OCI-M1 (cell line): Measurements from ENCODE around the gene CHST4.
"Not testable (repeated sequence)": the region's sequence is repeated elsewhere in the genome, so short reads cannot be mapped to it uniquely, and the experiment has no call there.

Experiments
- DNase-seq: peaks from one replicate; lab custom pipeline; 2025; lab: John Stamatoyannopoulos, UW

CHST4 gene

DNA sequence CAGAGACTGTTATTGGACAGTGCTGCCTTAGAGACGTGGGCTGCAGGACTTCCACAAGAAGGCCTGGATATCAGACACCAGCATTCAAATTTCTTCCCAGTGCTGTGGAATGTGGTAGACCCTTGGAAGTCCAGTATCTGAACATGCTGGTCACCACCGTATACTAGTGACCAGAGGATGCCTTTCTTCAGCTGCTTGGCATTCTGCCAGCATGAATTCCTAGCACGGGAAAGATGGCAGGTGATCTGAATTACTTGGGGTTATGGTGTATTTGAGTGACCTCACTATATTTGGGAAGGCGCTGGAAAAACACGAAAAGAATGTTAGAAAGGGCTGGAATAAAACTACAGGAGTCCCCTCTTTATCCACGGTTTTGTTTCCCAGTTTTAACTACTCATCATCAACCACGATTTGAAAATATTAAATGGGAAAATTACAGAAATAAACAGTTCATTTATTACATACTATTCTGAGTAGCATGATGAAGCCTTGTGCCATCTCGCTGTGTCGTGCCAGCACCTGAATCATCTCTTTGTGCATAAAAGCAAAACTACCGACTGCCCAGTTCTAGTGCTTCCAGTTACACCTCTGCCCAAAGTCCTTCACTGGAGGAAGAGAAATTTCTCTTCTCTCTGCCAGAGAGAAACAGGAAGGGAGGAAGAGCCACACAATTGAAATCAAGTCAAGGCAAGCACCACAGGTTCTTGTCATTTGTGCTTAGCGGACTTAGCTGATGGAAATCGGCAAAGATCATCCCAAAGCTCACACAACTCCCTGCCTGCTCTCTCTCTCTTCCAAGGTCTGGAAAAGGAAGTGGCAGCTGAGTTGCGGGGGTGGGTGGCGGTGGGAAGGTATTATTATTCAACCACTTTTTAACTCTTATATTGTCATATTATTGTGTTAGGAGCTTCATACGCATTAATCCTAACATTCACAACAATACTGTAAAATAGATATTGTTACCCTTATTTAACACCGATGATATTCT is 1.4 kb upstream of the CHST4 start:
- no peak for DNase-seq

DNA sequence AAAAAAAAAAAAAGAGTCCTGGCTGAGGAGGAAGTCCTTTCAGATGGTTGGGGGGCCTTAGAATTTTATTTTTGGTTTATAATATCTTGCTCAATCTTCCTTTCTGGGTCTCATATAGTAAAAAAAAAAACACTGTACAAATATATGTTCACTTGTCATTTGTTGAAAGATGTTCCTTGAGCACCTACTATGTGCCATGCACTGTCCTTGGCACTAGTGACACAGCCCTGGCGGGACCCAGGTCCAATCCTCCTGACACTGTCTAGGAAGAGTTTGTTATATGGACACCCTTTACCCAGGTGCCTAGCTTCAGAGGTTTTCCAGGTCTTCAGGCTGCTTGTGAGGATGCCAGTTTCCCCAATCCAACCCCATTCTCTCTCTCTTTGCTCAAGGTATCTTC is 2.0 kb downstream of the CHST4 start:
- DNase-seq = no peak

DNA sequence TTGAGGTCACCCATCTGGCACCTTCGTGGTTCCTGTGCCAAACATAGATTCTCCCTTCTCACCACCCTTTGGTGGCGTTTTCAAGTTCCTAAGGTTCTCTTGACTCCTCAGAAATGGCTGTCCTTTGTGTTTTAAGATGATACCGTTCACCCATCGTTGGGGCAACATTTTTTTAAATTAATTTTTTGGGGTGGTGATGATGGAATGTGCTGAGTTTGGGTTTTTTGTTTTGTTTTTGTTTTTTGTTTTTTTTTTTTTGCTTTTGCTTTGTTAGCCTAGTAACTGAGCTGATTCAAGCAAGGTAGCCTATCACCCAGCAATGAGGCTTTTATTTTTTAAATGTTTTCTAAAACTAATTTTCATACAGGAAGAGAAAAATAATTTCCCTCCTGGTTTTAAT is 2.6 kb downstream of the CHST4 start:
- no peak for DNase-seq

DNA sequence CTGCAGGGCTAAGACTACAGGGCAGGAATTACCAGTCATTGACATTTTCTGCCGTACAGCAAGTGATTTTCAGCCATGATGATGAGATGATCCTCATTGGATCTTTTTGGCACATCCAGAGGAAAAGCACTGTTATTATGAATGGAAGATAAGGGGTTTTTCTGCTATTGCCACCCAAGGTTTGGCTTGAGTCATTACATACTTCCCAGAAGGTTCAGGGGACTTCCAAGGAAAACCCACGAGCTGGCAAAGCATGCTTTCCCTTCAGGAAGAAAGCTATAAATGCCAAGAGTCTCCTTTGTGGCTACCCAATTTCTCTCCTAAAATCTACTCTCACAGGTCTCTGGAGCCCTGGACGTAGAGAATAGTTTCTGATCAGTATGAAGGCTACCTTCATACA is 6.1 kb downstream of the CHST4 start:
- no peak for DNase-seq

DNA sequence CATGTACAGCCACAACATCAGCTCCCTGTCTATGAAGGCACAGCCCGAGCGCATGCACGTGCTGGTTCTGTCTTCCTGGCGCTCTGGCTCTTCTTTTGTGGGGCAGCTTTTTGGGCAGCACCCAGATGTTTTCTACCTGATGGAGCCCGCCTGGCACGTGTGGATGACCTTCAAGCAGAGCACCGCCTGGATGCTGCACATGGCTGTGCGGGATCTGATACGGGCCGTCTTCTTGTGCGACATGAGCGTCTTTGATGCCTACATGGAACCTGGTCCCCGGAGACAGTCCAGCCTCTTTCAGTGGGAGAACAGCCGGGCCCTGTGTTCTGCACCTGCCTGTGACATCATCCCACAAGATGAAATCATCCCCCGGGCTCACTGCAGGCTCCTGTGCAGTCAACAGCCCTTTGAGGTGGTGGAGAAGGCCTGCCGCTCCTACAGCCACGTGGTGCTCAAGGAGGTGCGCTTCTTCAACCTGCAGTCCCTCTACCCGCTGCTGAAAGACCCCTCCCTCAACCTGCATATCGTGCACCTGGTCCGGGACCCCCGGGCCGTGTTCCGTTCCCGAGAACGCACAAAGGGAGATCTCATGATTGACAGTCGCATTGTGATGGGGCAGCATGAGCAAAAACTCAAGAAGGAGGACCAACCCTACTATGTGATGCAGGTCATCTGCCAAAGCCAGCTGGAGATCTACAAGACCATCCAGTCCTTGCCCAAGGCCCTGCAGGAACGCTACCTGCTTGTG is 10.7 kb downstream of the CHST4 start:
- DNase-seq = no peak

DNA sequence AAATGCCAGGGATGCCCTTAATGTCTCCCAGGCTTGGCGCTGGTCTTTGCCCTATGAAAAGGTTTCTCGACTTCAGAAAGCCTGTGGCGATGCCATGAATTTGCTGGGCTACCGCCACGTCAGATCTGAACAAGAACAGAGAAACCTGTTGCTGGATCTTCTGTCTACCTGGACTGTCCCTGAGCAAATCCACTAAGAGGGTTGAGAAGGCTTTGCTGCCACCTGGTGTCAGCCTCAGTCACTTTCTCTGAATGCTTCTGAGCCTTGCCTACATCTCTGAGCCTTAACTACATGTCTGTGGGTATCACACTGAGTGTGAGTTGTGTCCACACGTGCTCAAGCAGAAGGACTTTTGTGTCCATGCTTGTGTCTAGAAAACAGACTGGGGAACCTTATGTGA is 11.4 kb downstream of the CHST4 start:
- DNase-seq = peak; percentile 67

DNA sequence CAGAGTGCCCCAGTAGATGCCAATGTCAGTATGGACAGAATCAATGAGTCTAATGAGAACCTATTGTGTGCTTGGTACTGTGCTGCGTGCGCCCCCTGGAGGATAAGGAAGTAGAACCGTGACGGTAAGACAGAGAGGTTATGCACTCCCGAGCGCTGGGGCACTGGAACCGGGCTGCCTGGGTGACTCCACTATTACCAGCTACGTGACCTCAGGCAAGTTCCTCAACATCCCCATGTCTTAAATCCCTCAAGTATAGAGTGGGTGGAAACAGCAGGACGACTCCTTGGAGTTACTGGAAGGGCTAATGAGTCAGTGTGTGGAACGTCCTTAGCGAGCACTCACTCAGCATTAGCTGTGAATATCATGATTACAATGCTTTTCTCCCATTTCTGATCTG is 16.2 kb downstream of the CHST4 start:
- DNase-seq = peak; percentile 61

DNA sequence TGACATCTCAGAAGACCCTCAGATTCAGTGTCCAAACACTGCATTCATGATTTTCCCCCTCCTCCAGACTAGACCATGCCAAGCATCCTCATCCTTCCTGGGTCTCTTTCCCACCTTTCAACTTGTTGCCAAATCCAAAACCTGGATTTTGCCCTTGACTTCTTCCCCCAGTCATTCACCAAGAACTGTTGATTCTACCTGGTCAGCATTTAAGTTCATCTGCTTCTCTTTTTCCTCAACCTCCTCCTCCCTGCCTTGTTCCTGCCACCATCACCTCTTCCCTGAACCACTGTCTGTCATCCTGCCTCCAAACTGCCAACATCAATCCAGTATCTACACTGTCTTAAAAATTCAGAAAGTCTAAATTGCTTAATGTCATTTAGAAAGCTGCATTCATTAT is 20.9 kb downstream of the CHST4 start:
- DNase-seq = no peak

DNA sequence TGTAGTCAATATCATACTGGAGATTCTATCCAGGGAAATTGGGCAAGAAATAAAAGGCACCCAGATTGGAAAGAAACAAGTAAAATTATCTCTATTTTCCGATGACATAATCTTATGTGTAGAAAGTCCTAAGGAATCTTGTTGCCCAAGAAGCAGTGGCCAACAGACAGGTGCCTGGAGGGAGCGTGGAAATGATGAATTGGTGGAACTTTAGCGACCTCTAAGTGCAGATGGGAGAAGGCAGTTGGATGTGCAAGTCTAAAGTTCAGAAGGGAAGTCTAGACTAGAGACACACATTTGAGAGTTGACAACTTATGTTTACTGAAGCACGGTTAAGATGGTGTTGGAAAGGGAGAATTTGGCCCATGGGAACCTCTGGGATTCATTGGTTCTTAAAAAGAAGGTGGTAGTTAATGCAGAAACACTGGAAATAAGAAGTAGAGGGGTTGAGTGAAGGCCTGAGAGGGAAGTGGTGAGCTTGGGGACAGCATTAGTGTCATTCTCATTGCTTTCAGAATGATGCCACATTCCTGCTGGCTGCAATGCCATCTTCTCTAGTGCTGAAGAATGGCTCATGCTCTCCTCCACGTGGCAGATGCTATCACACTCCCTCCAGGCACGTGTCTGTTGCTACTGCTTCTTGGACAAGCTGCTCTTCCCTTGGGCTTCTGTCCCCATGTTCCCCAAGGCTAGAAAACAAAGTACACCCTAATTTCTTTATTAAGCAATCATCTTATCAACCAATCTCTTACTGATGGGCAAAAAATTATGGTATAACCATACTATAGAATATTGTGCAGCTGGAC is 26.7 kb downstream of the CHST4 start:
- peak; percentile 15 for DNase-seq

DNA sequence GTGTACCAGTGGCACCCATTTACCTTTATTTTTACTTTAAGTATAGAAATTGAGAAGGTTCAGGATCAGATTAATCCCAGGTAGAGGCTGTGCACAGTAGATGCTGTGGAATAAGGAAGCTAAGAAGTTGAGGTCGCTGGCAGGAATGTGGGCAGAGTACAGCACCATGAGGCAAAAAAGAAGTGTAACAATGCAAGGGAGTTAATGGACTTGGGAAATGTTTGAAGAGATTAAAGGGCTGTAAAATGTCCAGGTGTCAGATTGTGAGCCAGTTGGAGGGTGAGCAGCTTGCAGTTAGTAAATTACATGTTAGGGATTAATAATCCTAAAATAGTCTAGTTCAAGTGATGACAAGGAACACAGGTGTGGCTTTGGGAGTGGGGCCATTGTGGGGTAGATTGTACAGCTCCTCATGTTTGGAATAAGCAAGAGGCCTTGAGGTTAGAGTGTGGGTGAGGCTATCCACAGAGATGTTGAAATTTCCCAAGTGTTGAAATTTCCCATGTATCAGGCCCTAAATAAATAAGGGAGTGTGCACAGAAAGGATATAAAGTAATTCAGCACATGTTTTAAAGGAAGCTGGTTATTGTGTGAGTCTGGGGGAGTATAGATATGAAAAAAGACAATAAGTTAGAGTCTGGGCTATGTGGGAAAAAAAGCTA is 29.1 kb downstream of the CHST4 start:
- no peak for DNase-seq

DNA sequence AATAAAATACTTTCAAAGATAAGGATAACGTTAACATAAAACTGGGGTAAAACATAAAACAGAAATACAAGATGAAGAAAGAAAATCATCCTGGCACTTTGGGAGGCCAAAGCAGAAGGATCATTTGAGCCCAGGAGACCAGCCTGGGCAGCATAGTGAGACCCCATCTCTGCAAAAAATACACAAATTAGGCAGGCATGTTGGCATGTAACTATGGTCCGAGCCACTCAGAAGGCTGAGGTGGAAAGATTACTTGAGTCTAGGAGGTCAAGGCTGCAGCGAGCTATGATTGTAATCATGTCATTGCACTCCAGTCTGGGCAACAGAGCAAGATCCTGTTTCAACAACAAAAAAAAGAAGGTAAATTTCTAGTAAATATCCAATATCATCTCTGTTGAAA is 31.1 kb downstream of the CHST4 start:
- no peak for DNase-seq

DNA sequence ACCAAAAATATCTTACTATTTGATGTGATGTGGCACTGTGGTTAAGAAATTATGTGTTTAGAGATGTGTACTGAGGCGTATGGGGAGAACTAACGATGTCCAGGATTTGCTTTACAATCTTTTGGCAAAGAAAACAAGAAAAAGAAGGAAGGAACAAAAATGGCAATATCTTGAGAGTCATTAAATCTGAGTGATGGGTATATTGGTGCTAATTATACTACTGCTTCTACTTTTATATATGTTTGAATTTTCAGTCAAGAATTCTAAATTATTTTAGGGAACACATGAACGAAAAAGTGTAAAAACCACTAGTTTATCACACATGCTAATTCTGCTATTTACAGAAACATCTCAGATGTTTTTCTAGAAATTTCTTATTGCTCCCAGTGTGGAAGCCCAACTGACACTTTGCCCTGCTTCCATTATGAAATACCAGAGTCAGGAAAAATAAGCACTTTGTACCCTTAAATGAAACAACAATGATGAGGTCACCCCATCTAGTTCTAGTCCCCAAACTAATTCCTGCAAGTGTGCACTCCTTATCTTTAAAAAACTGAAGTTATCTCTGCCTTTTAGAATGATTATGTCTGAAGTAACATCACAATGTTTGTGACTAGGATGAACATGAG is 31.8 kb downstream of the CHST4 start:
- no peak for DNase-seq

DNA sequence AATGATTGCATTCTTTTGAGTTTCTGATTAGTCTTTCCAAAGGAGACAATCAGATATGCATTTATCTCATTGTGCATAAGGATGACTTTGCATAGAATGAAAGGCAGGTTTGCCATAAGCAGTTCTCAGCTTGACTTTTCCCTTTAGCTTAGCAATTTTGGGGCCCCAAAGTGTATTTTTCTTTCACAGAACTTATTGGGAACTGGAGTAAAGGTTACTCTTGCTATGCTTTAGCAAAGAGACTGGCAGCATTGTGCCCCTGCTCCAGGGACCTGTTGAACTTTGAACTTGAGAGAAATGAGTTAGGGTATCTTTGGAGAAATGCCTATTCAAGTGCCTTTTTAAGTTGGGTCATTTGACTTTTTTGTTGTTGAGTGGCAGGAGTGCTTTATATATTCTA is 33.6 kb downstream of the CHST4 start:
- DNase-seq = no peak

DNA sequence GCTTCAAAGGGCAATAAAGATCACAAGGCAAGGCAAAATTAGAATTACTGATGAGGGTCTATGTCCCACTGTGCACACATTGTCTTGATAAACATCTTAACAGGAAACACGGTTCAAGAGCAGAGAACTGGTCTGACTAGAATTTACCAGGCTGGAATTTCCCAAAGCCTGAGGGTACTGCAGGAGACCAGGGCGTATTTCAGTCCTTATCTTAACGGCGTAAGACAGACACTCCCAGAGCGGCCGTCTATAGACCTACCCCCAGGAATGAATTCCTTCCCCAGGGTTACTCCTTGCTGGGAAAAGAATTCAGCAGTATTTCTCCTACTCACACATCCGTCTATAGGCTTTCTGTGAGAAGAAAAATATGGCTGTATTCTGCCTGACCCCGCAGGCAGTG is 35.7 kb downstream of the CHST4 start:
- DNase-seq = not testable (repeated sequence)

DNA sequence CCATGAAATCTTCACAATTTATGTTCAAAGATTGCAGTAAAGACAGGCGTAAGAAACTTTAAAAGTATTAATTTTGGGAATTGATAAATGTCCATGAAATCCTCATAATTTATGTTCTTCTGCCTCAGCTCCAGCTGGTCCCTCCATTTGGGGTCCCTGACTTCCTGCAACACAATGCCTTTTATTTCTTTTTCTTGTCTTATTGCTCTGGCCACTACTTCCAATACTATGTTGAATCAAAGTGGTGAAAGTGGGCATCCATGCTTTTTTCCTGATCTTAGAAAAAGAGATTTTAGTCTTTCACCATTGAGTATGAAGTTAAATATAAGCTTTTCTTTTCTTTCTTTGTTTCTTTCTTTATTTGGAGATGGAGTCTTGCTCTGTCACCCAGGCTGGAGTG is 36.3 kb downstream of the CHST4 start:
- DNase-seq = no peak

DNA sequence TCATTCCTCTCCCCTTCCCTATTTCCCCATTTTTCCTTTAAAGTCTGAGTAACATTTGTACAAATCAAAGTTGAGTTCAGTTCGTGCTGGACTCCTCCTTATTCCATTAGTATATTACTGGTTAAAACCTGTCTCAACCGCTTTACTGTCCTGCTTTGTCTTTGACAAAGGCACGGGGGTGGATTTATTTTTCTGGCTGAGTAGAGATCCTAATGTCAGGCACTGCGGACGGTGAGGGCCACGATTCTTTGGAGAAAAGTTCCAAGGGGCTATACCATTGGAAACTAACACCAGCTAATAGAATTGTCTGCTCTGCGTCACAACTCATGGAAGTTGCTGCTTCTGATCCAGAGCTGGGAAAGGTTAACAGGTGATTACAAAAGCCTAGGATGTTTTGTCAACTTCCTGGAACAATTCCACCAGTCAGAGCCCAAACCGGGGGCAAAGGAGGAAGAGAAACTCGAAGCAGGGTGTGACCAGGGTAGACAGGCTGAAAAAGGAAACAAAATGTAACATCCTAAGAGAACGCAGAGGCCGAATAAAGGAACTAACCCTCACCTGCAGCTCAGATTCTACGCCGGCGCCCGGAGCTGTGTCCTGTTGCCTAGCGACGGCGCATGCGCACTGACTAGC is 38.2 kb downstream of the CHST4 start:
- DNase-seq = no peak

DNA sequence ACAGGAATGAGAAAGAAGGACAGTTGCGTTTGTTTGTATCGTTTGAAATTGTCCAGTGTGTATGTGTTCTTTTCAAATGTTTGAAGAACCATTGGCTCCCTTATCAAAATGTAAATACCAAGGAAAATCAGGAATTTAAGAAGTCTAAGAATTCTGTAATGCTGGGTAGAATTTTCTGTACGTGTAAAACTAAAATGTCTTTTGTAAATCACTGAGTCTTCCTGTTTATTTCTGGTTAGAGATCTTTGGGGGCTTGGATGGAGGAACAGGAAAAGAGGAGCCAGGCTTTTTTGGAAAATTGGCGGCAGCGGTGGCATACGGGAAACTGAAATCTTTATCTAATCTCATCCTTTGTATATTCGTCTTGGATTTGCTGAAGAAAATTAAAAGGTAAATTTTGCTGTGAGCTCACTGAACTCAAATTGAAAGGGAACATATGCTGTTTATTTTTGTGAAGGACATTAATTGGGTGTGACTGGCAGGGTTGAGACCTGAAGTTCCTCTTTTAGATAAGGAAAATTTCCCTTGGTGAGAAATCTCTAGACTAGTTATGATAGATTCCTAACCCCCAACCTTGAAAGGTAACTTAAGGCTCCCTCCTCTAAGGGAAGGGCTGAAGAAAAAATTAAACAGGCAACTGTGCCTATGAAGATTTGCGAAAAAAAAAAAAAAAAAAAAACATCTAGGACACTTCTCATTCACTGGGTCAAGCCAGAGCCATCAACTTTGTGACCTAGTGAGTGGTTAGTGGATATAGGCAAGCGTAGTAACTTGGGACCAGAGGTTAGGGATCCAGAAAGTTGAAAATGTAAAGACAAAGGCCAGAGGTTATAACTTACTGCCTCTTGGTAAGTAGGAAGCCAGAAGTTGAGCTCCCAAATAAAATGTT is 39.8 kb downstream of the CHST4 start:
- DNase-seq = peak; percentile 31

DNA sequence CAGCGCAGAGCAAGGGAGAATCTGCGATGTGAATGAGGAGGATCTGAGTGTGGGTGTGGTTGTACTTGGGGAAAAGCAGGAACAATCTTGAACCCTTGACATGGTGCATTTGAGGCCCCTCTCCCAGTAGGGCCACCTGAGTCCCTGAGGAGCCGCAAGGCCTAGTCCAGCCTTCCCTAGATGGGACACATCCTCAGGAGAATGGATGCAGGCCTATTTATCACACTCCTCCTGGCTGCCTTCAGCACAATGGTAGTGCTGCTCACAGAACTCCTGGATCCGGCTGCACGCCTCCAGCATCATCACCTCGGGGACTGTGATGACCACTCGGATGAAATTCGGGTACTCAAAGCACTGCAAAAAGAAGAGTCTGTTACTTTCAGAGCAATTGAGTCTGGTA is 41.7 kb downstream of the CHST4 start:
- no peak for DNase-seq

DNA sequence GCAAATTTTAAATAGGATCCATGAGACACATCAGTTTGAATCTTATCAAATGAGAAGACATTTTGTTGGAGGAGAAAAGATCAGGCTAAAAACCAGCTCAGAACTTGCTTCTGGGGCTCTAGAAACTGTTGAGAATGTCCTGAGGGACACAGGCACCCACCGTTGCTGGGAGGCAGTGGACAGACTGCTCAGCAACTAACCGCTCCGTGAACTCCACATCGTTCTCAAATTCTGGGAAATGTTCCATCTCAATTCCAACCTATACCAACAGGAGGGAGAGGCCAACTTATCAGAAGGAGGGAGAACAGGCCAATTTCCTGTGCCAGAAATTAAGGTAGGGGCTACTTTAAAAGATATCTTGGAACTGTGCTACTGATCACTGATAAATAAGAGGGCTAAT is 42.3 kb downstream of the CHST4 start:
- no peak for DNase-seq

DNA sequence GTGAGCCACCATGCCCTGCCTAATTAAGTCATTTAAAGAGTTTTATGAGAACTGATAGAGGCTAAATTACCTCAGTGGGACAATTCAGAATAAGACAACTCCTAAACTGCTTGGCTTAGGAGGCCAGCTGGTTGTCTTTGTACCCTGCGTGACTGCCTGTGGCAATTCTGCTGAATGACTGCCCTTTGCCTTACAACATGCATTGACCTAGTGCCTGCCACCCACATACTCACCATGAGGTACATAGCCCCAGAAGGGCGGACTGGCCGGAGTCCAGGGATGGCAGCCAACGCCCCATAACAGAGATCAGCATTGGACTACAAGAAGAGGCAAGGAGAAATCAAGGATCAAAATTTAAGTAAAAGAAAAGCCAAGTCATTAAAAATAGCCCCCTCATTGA is 43.4 kb downstream of the CHST4 start:
- DNase-seq = no peak
